GM18868 (cell line): ENCODE data around the gene CTNNA1.
A peak's percentile ranks its signal among the peaks of the same experiment; 100 is the strongest.
"Not testable (repeated sequence)": the region's sequence is repeated elsewhere in the genome, so short reads cannot be mapped to it uniquely, and the experiment has no call there.

ENCODE experiments used
- ATAC-seq: cut with Tn5 transposase; IDR thresholded peaks from one replicate; pipeline ENCODE4 v1.9.1; 2021; ENCODE audit warnings: mild to moderate bottlenecking, moderate library complexity; ENCODE audit not compliant: unreplicated experiment

Gene CTNNA1, protein sequence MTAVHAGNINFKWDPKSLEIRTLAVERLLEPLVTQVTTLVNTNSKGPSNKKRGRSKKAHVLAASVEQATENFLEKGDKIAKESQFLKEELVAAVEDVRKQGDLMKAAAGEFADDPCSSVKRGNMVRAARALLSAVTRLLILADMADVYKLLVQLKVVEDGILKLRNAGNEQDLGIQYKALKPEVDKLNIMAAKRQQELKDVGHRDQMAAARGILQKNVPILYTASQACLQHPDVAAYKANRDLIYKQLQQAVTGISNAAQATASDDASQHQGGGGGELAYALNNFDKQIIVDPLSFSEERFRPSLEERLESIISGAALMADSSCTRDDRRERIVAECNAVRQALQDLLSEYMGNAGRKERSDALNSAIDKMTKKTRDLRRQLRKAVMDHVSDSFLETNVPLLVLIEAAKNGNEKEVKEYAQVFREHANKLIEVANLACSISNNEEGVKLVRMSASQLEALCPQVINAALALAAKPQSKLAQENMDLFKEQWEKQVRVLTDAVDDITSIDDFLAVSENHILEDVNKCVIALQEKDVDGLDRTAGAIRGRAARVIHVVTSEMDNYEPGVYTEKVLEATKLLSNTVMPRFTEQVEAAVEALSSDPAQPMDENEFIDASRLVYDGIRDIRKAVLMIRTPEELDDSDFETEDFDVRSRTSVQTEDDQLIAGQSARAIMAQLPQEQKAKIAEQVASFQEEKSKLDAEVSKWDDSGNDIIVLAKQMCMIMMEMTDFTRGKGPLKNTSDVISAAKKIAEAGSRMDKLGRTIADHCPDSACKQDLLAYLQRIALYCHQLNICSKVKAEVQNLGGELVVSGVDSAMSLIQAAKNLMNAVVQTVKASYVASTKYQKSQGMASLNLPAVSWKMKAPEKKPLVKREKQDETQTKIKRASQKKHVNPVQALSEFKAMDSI

GRCh38 chr5:138752951-138753793 lies at the start of gene CTNNA1:
Gene CTNNA1, plus strand, starts transcription at chr5:138753425. Its CDS starts 28,500 bp downstream, at chr5:138781925.
- peak; percentile 46 for ATAC-seq

GRCh38 chr5:138703777-138704176 lies 49.4 kb upstream of the CTNNA1 start:
- ATAC-seq = not testable (repeated sequence)

- ATAC-seq = no peak
Measured at GRCh38 chr5:138705007-138705406, 48.2 kb upstream of the CTNNA1 start.

DNA sequence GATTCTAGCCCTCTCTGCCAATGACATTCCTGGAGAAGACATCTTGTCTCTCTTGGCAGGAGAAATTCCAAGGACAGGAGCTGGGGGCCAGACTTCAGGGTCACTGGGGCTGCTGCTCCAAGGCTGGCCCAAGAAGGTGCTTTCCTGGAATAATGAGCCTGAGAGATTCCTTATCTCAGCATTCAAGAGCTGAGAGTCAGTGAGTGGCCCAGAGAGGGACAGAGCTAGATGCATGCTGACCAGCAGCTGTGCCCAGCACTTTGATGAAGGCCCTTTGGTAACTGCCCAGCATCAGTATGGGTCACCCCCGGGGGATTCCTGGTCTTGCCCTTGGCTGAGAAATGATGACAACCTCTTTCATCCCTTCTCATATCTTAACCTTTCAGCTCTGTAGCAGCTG lies 47.7 kb upstream of the CTNNA1 start:
- no peak for ATAC-seq

- ATAC-seq = no peak
Measured at GRCh38 chr5:138706655-138707480, 46.4 kb upstream of the CTNNA1 start.

GRCh38 chr5:138708791-138709190 lies 44.4 kb upstream of the CTNNA1 start:
- no peak for ATAC-seq

- no peak for ATAC-seq
Measured at GRCh38 chr5:138709202-138709601, 44.0 kb upstream of the CTNNA1 start.

DNA sequence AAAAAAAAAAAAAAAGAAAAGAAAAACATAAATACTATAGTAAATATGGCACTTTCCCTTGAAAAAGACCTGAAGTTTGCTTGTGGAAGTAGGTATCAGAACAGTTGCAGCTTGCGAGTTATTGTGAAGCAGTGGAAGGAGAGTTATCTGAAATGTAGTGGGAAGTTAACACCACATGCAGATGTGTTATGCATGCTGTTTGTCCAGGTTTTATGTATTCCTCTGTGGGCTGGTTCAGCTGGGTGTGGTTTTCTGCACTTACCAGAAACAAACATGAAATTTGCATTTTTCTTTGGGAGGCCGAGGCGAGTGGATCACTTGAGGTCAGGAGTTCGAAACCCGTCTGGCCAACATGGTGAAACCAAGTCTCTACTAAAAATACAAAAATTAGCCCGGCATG lies 42.1 kb upstream of the CTNNA1 start:
- no peak for ATAC-seq

GRCh38 chr5:138711811-138712210 lies 41.4 kb upstream of the CTNNA1 start:
- no peak for ATAC-seq

- no peak for ATAC-seq
Measured at GRCh38 chr5:138712324-138712723, 40.9 kb upstream of the CTNNA1 start.

- no peak for ATAC-seq
Measured at GRCh38 chr5:138712791-138713190, 40.4 kb upstream of the CTNNA1 start.

DNA sequence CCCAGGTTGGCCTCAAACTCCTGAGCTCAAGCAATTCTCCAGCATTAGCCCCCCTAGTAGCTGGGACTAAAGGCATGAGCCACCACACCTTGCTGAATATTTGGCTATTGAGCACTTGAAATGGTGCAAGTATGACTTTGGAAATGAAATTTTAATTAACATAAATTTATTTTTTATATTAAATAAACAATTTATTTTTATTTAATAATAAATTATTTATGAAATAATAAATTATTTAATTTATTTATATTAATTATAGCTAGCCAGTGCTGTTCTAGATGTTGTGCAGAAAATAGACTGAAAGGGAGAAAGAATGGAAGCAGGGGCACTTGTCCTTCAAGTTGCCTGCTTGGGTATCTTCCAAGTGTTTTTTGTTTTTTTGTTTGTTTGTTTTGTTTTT lies 40.0 kb upstream of the CTNNA1 start:
- no peak for ATAC-seq

GRCh38 chr5:138714694-138715093 lies 38.5 kb upstream of the CTNNA1 start:
- no peak for ATAC-seq

- not testable (repeated sequence) for ATAC-seq
Measured at GRCh38 chr5:138715931-138716432, 37.2 kb upstream of the CTNNA1 start.

DNA sequence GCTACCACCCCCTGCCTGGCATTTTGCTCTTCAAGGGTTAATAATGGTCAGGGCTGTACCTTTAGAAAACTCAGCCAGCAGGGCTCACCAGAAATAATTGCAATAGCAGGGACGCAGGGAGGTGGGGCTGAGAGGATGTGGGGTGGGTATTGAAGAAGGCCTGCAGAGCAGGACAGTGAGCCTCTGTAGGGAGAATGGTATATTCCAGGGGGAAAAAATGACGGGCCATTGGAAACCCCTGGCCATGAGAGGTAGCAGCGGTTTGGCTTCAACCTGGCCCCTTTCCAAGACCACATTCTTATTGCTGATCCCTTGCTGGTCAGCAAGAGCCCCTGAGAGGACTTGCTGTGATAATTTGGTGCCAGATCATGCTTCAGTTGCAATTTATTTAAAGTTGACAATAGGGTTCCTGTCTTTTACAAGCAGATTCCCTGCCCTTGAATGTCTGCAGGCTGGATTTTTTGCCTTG lies 36.7 kb upstream of the CTNNA1 start:
- no peak for ATAC-seq

DNA sequence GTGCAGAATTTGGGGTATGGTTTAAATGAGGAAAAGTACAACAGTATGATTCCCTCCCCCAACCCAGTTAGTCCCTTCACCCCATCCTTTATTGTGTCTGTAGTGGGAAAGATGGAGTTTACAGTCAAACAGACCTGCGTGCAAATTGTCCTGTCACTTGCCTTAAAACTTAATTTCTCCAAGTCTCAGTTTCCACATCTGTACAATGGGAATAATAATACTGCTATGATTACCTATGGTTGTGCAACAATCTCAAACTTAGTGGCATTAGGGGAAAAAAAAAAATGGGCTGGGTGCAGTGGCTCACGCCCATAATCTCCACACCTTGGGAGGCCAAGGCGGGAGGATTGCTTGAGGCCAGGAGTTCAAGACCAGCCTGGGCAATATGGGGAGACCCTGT lies 35.8 kb upstream of the CTNNA1 start:
- ATAC-seq = no peak

DNA sequence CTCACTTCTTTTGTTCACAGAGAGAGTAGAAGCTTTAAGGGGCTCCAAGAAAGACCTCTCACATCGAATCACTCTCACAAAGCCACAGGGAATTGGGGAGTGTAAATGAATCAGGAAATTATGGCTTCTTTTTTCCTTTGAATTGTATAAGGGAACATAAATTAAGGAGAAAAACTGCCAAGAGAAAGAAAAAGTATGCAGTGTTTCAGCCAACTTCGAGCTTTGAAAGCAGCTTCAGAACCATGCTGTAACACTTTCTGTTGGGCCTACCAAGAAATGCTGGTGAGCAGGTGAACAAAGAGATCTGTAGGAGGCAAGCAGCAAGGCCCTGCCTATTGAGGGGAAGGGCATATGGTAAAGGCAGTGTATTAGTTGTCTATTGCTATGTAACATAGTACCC lies 33.4 kb upstream of the CTNNA1 start:
- ATAC-seq = no peak

DNA sequence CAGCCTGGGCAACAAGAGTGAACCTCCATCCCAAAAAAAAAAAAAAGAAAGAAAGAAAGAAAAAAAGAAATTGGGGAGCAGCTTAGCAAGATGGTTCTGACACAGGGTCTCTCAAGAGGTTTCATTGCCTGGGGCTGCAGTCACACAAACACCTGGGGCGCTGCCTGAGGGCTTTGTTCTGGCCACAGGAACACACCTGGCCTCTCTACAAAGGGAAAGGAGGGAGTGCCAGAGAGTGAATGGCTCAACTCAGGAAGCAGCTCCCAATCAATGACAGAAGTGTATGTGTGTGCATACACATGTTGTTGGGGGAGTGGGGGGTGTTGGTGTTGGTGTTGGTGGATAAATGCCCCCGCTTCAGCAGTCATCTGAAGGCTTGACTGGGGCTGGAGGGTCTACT lies 32.4 kb upstream of the CTNNA1 start:
- no peak for ATAC-seq

DNA sequence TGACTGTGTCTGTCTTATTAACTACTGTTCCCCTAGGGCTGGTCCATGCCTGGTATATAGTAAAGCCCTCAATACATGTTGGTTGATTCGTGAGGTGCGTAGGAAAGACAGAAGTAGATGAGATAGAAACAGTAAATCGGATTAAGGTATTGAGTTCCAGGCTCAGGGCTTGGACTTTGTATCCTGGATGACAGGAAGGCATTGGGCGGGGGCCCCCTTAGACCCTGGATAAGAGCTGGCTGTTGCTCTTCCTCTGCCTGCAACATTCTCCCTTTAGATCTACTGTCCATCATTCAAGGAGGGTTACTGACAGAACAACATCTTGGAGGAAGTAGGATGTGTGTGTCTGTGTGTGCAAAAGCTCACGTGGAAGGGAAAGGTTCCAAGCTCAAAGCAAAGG lies 31.2 kb upstream of the CTNNA1 start:
- no peak for ATAC-seq
